ENCODE measurements around the gene APOM.
A peak's percentile ranks its signal among the peaks of the same experiment; 100 is the strongest.

The APOM gene

GRCh38 chr6:31700740-31701401 is 45.2 kb downstream of the APOM start:
- DNase-seq = no peak
- intact Hi-C loops (cut with DNase I) = loop anchor here (10.0 kb wide), 1 partner anchor 94 kb away; the partner anchor contains the start of gene VARS1

GRCh38 chr6:31701666-31702404 is 46.1 kb downstream of the APOM start:
- peak in 1 of 10 donors; percentile 74 for DNase-seq
- intact Hi-C loops (cut with DNase I) = loop anchor here (2.0 to 10.0 kb wide), 2 partner anchors 93 to 161 kb away; partner anchors contain the start of genes NEU1 and VARS1

- intact Hi-C loops (cut with DNase I) = loop anchor here (2.0 to 10.0 kb wide), 2 partner anchors 92 to 160 kb away; partner anchors contain the start of genes NEU1 and VARS1
- peak in 1 of 10 donors; percentile 5 for DNase-seq
These were observed 46.7 kb downstream of the APOM start for GRCh38 chr6:31702405-31702818.

GRCh38 chr6:31702819-31703716 is 47.4 kb downstream of the APOM start, which contains the start of gene ABHD16A:
Gene ABHD16A, minus strand, starts transcription at chr6:31703324. Its CDS starts 43 bp downstream, at chr6:31703281.
- DNase-seq = peak; percentile 96 to 100 (median 98)
- intact Hi-C loops (cut with DNase I) = loop anchor here (2.0 to 10.0 kb wide), 2 partner anchors 92 to 160 kb away; partner anchors contain the start of genes NEU1 and VARS1

GRCh38 chr6:31705931-31706330 is 50.2 kb downstream of the APOM start:
- peak in 1 of 10 donors; percentile 1 for DNase-seq
- intact Hi-C loops (cut with DNase I) = loop anchor here (10.0 kb wide), 1 partner anchor 89 kb away; the partner anchor contains the start of gene VARS1

- intact Hi-C loops (cut with DNase I) = loop anchor here (10.0 kb wide), 1 partner anchor 88 kb away; the partner anchor contains the start of gene VARS1
- DNase-seq = peak in 2 of 10 donors; percentile 14 to 40
These were observed 50.9 kb downstream of the APOM start, which contains the start of gene LY6G6F for GRCh38 chr6:31706599-31706998. Gene LY6G6F, plus strand, starts transcription at chr6:31706866. Its CDS starts 41 bp downstream, at chr6:31706907.

GRCh38 chr6:31707701-31708100 is 52.0 kb downstream of the APOM start:
- intact Hi-C loops (cut with DNase I) = loop anchor here (10.0 kb wide), 1 partner anchor 87 kb away; the partner anchor contains the start of gene VARS1
- peak in 1 of 10 donors; percentile 8 for DNase-seq

Measured in posterior cingulate gyrus (tissue), 11 donors.